ENCODE results near the gene GNB1.

DNA sequence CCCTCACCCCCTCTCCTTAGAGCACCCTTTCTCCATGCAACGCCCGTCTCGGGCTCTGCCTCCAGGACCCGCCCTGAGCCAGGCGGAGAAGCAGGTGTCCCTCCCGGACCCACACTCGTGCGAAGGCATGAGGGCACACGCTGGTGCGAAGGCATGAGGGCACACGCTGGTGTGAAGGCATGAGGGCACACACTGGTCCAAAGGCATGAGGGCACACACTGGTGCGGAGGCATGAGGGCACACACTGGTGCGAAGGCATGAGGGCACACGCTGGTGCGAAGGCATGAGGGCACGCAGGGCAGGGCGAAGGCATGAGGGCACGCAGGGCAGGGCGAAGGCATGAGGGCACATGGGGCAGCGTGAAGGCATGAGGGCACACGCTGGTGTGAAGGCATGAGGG is 34.0 kb upstream of the GNB1 start:
- TF ChIP-seq POLR2A (IDR thresholded peaks at IDR 0.05): no peak
- TF ChIP-seq, protein P1, sequence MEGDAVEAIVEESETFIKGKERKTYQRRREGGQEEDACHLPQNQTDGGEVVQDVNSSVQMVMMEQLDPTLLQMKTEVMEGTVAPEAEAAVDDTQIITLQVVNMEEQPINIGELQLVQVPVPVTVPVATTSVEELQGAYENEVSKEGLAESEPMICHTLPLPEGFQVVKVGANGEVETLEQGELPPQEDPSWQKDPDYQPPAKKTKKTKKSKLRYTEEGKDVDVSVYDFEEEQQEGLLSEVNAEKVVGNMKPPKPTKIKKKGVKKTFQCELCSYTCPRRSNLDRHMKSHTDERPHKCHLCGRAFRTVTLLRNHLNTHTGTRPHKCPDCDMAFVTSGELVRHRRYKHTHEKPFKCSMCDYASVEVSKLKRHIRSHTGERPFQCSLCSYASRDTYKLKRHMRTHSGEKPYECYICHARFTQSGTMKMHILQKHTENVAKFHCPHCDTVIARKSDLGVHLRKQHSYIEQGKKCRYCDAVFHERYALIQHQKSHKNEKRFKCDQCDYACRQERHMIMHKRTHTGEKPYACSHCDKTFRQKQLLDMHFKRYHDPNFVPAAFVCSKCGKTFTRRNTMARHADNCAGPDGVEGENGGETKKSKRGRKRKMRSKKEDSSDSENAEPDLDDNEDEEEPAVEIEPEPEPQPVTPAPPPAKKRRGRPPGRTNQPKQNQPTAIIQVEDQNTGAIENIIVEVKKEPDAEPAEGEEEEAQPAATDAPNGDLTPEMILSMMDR (IDR thresholded peaks at IDR 0.05): no peak
- no peak for TF ChIP-seq EP300 (IDR thresholded peaks at IDR 0.05)
- TF ChIP-seq POLR2AphosphoS5 (IDR thresholded peaks at IDR 0.05): no peak

Measured in sigmoid colon (tissue), 4 donors.